Esophagus squamous epithelium (tissue), 4 donors: ENCODE measurements around the gene CXCR5.

Source experiments
- CTCF ChIP-seq, 6 experiments: fragments of 450-650 bp in 4 of 6; fragments of 200-600 bp in 2 of 6; sonication (generic) in 2 of 6; IDR thresholded peaks; one replicate each; pipeline ENCODE4 v1.5.1; 2016 to 2019; ENCODE audit warnings: antibody characterized with exemption in 6 of 6, mild to moderate bottlenecking in 4 of 6, moderate library complexity in 4 of 6
- POLR2A ChIP-seq, 4 donors: fragments of 450-650 bp; IDR thresholded peaks; one replicate each; pipeline ENCODE4 v1.6.1; 2017; ENCODE audit warnings: antibody characterized with exemption in 4 of 4, mild to moderate bottlenecking in 4 of 4, moderate library complexity in 3 of 4

- TF ChIP-seq CTCF (IDR thresholded peaks at IDR 0.05) (no peak), POLR2A (IDR thresholded peaks at IDR 0.05) (no peak)
Observed at GRCh38 chr11:118899706-118900360, 16.1 kb downstream of the CXCR5 start.
